CD4-positive, alpha-beta T cell treated with Interleukin-15 for 1 hour (primary cell): ENCODE results near the gene NR5A2.

Experiments
- DNase-seq: peaks from one replicate; pipeline ENCODE4 v3.0.0-alpha.2; 2020

The NR5A2 gene

DNA sequence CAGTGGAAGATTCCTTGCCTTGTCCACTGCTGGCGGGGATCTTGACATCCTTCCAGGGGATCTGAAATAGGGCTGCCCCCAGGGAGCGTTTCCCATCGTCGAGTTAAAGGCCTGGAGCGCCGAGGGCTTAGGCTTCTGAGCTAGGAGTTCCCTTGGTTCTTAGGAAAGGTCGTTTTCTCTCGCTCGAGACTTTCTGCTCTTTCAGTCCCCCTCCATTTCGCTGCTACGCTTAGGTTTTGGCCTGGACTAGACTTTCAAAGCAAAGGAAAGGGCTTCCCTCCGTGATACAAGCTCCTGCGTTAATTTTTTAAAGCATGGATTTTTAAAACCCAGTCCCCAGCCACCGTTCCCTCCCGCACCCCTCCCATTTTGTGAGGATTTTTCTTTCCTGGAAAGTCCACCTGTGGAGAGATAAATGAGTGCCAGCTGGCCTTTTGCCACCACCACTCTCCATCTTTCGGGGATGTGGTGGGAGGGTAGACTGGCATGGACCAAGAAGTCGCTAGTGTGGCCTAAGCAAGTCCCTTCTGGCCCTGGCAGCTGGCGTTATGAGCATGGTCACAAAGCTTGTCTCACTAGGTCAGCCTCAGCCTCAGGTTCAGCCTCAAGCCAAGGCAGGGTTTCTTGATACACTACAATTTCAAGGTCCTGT, 9.2 kb downstream of the NR5A2 start:
- no peak for DNase-seq

DNA sequence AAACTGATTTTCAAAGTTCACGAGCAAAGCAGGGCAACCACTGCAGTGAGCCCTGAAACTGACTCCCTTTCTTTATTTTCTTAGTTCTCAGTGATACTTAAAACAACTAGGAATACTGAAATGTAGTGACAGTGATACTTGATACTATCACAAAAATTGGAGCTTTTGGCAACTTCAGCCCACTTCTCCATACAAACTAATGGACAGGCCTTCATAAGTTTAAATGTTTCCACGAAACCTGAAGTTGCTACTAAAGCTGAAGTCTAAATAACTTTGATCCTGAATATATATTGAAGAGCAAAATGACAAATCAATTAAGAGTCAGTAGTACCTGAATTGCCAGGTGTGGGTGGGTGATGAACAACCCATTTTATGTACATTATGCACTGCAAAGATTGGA, 10.0 kb downstream of the NR5A2 start:
- no peak for DNase-seq

- no peak for DNase-seq
These were observed 10.4 kb downstream of the NR5A2 start for GRCh38 chr1:200037904-200038303.

- DNase-seq = no peak
These were observed 10.9 kb downstream of the NR5A2 start for GRCh38 chr1:200038325-200038980.

DNA sequence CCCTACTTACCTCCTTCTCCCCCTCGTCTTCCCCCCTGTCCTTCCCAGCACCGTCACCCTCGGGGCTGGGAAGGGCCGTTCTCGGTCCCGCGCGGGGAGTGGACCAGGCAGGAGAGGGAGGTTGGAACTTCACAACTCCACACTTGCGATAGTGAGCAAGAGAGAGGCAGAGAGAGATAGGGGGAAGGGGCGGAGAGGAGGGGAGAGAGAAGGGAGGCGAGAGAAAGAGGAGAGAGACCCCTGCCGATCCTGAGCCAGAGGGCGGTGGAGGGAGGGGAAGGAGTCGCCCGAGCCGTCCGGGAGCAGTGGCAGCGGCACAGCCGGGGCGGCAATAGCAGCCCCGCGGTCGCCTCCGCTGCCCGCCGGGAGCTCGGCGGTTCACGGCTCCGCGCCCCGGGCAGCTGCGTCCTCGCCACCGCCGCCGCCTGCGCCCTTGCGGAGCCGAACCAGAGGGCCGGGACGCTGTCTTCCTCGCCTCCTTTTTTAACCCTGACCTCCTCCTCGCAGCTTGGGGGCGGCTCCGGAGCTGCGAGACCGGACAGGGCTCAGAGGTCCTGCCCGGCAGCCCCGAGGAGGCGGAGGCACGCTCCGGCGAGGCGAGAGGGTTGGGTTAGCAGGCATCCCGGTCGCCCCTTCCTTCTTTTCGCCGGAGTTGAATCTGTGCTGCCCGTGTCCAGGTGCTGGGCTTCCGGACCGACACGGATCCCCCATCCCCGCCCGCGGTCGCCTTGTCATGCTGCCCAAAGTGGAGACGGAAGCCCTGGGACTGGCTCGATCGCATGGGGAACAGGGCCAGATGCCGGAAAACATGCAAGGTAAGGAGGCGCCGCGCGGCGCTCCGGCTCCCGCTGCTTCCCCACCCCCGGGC, 11.7 kb downstream of the NR5A2 start:
- no peak for DNase-seq

DNA sequence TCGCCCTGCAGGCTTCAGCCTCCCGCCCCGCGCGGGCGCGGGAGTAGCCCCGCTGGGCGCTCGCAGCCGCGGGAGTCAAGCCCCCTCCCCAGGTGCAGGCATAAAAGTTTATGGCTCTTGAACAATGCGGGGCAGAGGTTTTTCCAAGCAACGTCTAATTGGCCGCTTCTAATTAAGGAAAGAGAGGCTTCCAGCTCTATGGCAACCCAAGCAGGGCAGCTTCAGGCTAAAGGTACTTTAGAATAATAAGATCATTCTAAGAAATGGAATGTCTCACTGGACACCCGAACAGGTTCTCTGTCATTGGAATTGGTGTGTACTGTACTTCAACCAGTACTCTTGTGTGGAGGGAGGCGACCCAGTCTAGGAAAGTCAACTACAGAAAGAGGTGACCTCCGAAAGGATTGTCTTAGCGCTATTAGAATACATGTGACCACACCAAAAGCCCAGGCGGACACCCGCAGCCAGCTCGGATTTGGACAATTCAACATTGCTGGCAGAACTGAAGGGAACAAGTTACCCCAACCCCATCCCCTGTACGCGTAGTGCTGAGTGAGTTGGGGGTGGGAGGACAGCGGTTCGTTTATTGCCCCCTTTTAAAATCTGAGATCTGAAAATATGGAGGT, 12.5 kb downstream of the NR5A2 start:
- no peak for DNase-seq

DNA sequence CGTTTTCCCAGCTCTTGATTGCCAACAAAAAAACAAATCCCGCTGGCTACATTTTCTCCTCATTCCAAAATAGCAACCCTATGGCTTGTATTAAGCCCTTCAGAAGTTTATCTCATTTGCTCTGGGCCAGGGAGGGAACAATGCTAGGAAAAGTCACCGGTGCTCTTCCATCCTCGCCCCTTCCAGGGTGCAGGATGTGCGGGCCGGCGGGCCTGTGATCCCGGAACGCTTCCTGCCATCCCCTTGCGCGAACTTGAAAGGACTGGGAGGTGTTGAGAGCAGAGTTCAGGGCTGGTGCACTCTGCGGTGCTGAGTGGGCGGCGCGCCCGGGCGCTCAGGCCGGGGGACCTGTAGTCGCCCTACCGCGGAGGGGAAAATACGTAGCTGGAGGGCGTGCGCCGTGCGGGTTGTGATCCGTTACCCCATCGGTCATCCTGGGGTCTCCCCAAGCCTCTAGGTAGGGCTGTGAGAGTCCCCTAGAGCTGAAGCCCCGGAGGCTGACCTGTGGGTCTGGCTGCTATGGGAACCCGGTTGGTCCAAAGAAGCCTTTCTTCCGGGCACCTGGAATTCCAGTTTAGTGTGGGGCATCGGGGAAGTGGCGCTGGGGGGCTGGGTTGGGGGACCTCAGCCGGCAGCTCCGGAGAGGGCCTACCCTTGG, 13.1 kb downstream of the NR5A2 start:
- no peak for DNase-seq

DNA sequence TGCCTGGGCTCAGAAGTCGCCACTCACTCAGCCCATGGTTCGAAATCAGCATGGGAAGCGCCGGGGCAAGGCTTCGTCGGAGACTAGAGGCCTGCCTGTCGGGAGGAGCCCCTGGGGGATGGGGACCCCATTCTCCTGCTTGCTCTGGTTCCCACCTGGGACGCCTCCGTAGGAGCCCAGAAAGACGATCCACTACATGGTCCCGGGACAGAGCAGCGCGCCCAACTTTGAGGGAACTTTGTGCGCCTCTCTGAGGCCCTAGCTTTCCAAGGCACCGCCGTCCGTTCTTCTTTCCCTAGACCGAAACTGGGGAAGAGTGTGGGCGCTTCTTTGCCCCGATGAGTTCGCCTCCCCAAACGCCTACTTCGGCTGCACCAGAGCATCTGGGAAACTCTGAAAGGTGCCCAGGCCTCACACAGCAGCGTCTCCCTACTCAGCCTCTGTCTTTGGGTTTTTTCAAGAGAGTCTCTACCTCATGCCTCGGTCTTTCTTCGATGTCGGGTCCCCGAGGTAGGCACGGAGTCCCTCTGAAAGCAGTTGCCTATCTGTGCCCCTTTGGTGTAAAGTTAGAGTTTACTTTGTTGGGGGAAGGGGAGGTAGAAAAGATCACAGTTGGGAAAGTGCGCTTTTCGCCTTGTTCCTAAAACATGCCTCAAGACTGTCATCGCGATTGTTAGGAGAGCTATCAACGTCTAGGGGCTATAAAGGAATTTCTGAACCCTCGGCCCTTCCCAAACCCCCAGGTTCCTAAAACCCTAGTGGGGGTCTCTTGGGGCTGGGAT, 14.0 kb downstream of the NR5A2 start:
- no peak for DNase-seq

DNA sequence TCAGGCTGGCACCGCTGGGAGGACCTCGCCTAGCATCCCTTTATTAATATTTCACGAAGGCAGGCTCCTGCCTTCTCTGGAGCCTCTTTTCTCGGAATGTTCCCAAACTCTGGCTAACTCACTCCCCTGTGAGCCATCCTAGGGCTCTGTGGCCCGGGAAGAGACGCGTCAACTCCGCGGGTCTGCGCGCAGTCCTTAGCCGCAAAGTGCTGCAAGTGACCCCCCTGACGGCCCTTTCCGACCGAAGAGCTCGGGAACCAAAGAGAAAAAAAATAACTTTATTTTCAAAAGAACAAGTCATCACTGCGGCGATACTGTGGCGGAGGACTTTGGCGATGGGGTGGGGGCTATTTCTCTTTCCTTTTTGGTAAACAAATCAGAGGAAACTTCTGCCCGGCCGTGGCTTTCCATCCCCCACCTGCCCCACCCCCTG, 14.6 kb downstream of the NR5A2 start:
- no peak for DNase-seq

- DNase-seq = no peak
These were observed 15.2 kb downstream of the NR5A2 start for GRCh38 chr1:200042552-200043335.

DNA sequence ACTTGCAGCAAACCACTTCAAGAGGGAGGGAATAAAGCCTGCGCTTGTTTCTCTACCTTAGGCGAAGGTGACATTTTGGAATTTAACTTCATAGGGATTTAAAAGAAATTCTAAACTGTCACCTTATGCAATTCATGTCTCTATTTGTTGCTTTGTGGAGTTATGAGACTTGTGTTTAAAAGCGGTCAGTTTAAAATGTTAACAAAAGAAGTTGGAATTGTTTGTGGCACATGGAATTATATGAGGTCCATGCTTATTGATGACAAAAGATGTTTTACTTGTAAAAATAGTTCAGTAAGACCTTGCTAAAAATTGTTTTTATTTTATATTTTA, 15.8 kb downstream of the NR5A2 start:
- DNase-seq = no peak

DNA sequence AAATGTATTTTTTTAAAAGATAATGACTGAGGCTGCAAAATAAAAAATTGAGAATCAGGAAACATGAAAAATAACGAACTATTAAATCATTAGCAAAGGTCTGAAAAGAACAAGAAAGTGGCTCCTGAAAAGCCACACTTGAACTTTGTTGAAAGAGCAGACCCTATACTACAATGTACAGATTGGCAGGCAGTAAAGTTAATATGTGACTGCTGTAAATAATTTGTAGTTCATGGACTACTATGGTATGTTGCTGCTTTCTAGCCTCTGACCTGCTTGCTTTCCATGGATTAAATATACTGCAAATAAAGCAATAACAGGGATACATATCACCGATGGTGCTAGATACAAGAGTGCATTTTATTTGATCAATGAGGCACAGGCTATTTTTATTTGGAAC, 18.6 kb downstream of the NR5A2 start:
- DNase-seq = no peak

DNA sequence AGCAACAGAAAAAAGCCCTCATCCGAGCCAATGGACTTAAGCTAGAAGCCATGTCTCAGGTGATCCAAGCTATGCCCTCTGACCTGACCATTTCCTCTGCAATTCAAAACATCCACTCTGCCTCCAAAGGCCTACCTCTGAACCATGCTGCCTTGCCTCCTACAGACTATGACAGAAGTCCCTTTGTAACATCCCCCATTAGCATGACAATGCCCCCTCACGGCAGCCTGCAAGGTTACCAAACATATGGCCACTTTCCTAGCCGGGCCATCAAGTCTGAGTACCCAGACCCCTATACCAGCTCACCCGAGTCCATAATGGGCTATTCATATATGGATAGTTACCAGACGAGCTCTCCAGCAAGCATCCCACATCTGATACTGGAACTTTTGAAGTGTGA, 20.7 kb downstream of the NR5A2 start:
- DNase-seq = no peak

- DNase-seq = no peak
These were observed 22.3 kb downstream of the NR5A2 start for GRCh38 chr1:200049810-200050209.

- no peak for DNase-seq
These were observed 24.1 kb downstream of the NR5A2 start for GRCh38 chr1:200051620-200052019.

- DNase-seq = no peak
These were observed 25.6 kb downstream of the NR5A2 start for GRCh38 chr1:200053091-200053490.

DNA sequence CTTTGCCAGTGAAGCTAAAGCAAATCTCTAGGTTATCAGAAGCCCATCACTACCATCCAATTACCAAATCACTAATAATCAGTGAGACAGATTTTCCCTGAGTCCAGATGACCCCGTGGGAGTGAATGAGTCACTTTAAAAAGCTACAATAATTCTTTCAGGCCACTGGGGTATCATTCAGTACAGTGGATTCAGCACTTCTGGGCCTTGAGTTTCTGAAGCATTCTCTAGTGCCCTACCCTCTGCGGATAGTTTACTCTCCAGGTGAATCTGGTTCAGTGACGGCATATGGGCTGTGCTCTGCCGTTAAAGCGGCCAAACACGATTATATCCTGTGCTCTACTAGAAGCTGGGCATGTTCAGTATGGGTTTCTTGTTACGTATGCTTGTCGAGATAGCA, 26.1 kb downstream of the NR5A2 start:
- no peak for DNase-seq

GRCh38 chr1:200058341-200058740, 30.8 kb downstream of the NR5A2 start:
- DNase-seq = no peak

GRCh38 chr1:200062143-200062542, 34.6 kb downstream of the NR5A2 start:
- DNase-seq = no peak

DNA sequence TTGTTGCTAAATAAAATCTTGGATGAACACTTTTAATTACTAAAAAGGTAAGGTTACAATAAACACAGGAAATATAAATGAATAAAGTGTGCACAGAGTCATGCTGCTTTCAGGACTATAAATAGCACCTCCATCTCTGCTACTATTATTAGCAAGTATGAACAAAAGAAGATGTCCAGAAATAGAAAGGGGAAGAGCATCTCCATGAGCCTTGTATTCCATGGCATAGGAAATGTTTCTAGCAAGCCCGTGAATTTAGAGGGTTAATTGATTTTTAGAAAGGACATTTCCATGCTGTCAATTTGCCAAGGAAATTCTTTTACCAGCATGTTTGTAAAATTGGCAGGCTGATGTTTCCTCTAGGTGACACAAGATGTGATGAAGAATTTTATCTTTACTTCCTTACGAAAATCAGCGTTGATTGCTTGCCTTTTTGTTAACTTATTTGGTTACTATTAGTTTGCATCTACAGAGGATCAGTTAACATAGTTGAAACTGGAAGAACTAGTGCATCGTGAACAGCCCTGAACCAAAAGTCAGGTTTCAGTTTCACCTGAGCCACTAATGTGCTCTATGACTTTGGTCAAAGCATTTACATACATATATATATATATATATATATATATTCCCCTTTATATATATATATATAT, 45.3 kb downstream of the NR5A2 start:
- DNase-seq = no peak

- no peak for DNase-seq
These were observed 45.8 kb downstream of the NR5A2 start for GRCh38 chr1:200073286-200073637.
